HepG2 (cell line): ENCODE measurements around the gene DLX5. TPM values are rescaled to one million over a fixed set of nuclear protein-coding genes. Genes with fewer than 3 reads are reported as not detected.

Experiments
- ATAC-seq: fragments of 200-7000 bp; cut with Tn5 transposase; 3 replicates; pipeline ENCODE4 v1.9.1; 2020; ENCODE audit warnings: mild to moderate bottlenecking, moderate library complexity
- BruUV-seq: library from RNA; stranded (reverse); fragments of 400-500 nt; replicated peaks from 2 replicates; lab custom pipeline; 2021; lab: Mats Ljungman, UMichigan
- CTCF ChIA-PET: fragments of 300-600 bp; formaldehyde crosslinking; extraction: SDS; loops from one replicate; lab custom pipeline; 2021; ENCODE audit warnings: low total read pairs, inconsistent platforms, low intra/inter-chr PET ratio; lab: Yijun Ruan, JAX
- POLR2A ChIA-PET: fragments of 350-600 bp; sonication (Branson Sonifier 250); formaldehyde crosslinking; loops from one replicate; lab custom pipeline; 2020; ENCODE audit warnings: antibody characterized with exemption, inconsistent platforms; lab: Yijun Ruan, JAX
- DNase-seq: peaks from one replicate; pipeline ENCODE4 v3.0.0-alpha.2; 2015; ENCODE audit warnings: low spot score
- FAIRE-seq: peaks from 3 replicates; lab custom pipeline; 2011; peaks lifted over from hg19 to GRCh38; lab: Jason Lieb, UNC
- H2AFZ ChIP-seq: one replicate; pipeline ENCODE4 v1.6.1; 2011; ENCODE audit warnings: low read length, inconsistent platforms
- H3K27ac ChIP-seq: fragments of 300-600 bp; 3 replicates; pipeline ENCODE4 v1.8.0; 2011; ENCODE audit warnings: mixed run types, mild to moderate bottlenecking, mixed read lengths, low read length, inconsistent platforms; ENCODE audit not compliant: insufficient read depth; ENCODE audit errors: extremely low read length
- H3K27me3 ChIP-seq, 2 experiments: fragments of 200-600 bp in 1 of 2; 2 replicates in 1 of 2; 3 replicates in 1 of 2; pipeline versions ENCODE4 v1.6.0 to v1.8.0; 2011; ENCODE audit warnings: low read length in 2 of 2, mild to moderate bottlenecking in 2 of 2, moderate library complexity in 2 of 2, inconsistent platforms in 1 of 2; ENCODE audit not compliant: insufficient read depth in 2 of 2, control insufficient read depth in 1 of 2
- H3K36me3 ChIP-seq, 2 experiments: fragments of 200-600 bp in 1 of 2; replicated peaks in 1 of 2; 2 replicates in 1 of 2; 3 replicates in 1 of 2; pipeline versions ENCODE4 v1.5.1 to v1.8.0; 2011; ENCODE audit warnings: low read length in 2 of 2, inconsistent platforms in 1 of 2; ENCODE audit not compliant: insufficient read depth in 2 of 2, control insufficient read depth in 1 of 2
- H3K4me1 ChIP-seq: 2 replicates; pipeline ENCODE4 v1.5.1; 2012; ENCODE audit warnings: low read length, inconsistent platforms; ENCODE audit not compliant: insufficient read depth
- H3K4me2 ChIP-seq: 2 replicates; pipeline ENCODE4 v1.6.0; 2011; ENCODE audit warnings: low read depth, low read length, inconsistent platforms
- H3K4me3 ChIP-seq, 3 experiments: fragments of 200-600 bp in 1 of 3; sonication (generic), shearing (Covaris generic) in 1 of 3; replicated peaks in 1 of 3; 2 replicates each; pipeline ENCODE4 v1.5.1; 2011 to 2016; ENCODE audit warnings: low read length in 3 of 3, inconsistent platforms in 2 of 3, low read depth in 2 of 3, mild to moderate bottlenecking in 2 of 3, control low read depth in 1 of 3, mixed read lengths in 1 of 3; ENCODE audit not compliant: insufficient read depth in 1 of 3
- H3K79me2 ChIP-seq: one replicate; pipeline ENCODE4 v1.6.1; 2011; ENCODE audit warnings: low read length, inconsistent platforms; ENCODE audit not compliant: insufficient read depth
- H3K9ac ChIP-seq: 2 replicates; pipeline ENCODE4 v1.6.0; 2011; ENCODE audit warnings: mild to moderate bottlenecking, low read depth, low read length, inconsistent platforms; ENCODE audit not compliant: insufficient read depth
- H3K9me3 ChIP-seq: 2 replicates; pipeline ENCODE4 v1.5.1; 2012; ENCODE audit warnings: mild to moderate bottlenecking, low read length
- H4K20me1 ChIP-seq: 2 replicates; pipeline ENCODE4 v1.6.0; 2011; ENCODE audit warnings: inconsistent platforms, mild to moderate bottlenecking, low read length, moderate library complexity; ENCODE audit not compliant: insufficient read depth
- NFE2L1 ChIP-seq: sonication (generic); formaldehyde crosslinking; IDR thresholded peaks from 2 replicates; pipeline ENCODE4 v1.4.0; 2020; ENCODE audit warnings: missing genetic modification reagents, mild to moderate bottlenecking, borderline replicate concordance
- SP2 ChIP-seq: sonication (generic); formaldehyde crosslinking; IDR thresholded peaks from 2 replicates; pipeline ENCODE4 v1.5.1; 2020; ENCODE audit warnings: mild to moderate bottlenecking, missing genetic modification reagents
- TCF7L2 ChIP-seq: IDR thresholded peaks from 2 replicates; pipeline ENCODE4 v1.6.1; 2011; ENCODE audit warnings: mild to moderate bottlenecking, low read depth, low read length, moderate library complexity
- ZMYM3 ChIP-seq: sonication (generic); formaldehyde crosslinking; IDR thresholded peaks from 2 replicates; pipeline ENCODE4 v1.5.1; 2020; ENCODE audit warnings: mild to moderate bottlenecking, missing genetic modification reagents
- ZNF709 ChIP-seq: sonication (generic); formaldehyde crosslinking; IDR thresholded peaks from 2 replicates; pipeline ENCODE4 v1.5.0; 2020; ENCODE audit warnings: mild to moderate bottlenecking, missing genetic modification reagents
- WGBS: methylation state at CpG from one replicate; pipeline ENCODE4 v1.1.6; 2017; ENCODE audit warnings: low lambda C conversion rate; 5-methylcytosine and 5-hydroxymethylcytosine counted together
- in situ Hi-C: cut with HindIII; loops from 2 replicates; pipeline ENCODE4 v1.10.0; 2017; ENCODE audit warnings: low pct_unique_long_range_greater_than_20kb; ENCODE audit not compliant: extremely low pct_ligation_motif_present
- intact Hi-C: fragments of 100-400 bp; cut with micrococcal nuclease; formaldehyde crosslinking; loops from one replicate; pipeline ENCODE4 v1.10.0; 2022; ENCODE audit not compliant: unreplicated experiment
- polyA plus RNA-seq, 8 experiments: library from polyadenylated mRNA; depleted of rRNA in 3 of 8; stranded (reverse) in 7 of 8; unstranded in 1 of 8; fragments of >200 nt; fragmentation: Illumina TruSeq in 4 of 8; extraction: Trizol in 4 of 8; gene quantifications; 2 replicates each; pipeline versions ENCODE4 v1.2.1 to v1.2.3, GENCODE V29; 2011 to 2016; ENCODE audit warnings: low read depth in 4 of 8, missing spikeins in 1 of 8, mixed read lengths in 1 of 8; ENCODE audit not compliant: insufficient read depth in 1 of 8
- total RNA-seq, 5 experiments: library from RNA; depleted of rRNA; stranded (reverse); fragments of >200 nt; fragmentation: Illumina TruSeq; extraction: Trizol; gene quantifications; 2 replicates each; pipeline ENCODE4 v1.2.3, GENCODE V29; 2016; ENCODE audit warnings: low read depth in 1 of 5
- TF ChIP-seq, protein P1 (sequence below): sonication (generic); formaldehyde crosslinking; conservative IDR thresholded peaks from 2 replicates; pipeline ENCODE4 v1.4.0; 2020; ENCODE audit warnings: missing genetic modification reagents
- TF ChIP-seq, protein P2 (sequence below): sonication (generic); formaldehyde crosslinking; IDR thresholded peaks from 2 replicates; pipeline ENCODE4 v1.9.0; 2021; ENCODE audit warnings: missing genetic modification reagents, borderline replicate concordance
- TF ChIP-seq, protein P3 (sequence below): IDR thresholded peaks from 2 replicates; pipeline ENCODE4 v1.6.1; 2012; ENCODE audit warnings: low read length, improper control_type of control experiment
- TF ChIP-seq, protein P4 (sequence below): sonication (generic); formaldehyde crosslinking; IDR thresholded peaks from 2 replicates; pipeline ENCODE4 v1.4.0; 2020; ENCODE audit warnings: missing genetic modification reagents
- TF ChIP-seq, protein P5 (sequence below): IDR thresholded peaks from 2 replicates; pipeline ENCODE4 v1.6.1; 2016

DLX5 gene
- total and polyA plus RNA-seq, 2 of the 13 experiments (the other 11 are each of a cell fraction or from before 2014, with no cell fraction given) = not detected

DNA sequence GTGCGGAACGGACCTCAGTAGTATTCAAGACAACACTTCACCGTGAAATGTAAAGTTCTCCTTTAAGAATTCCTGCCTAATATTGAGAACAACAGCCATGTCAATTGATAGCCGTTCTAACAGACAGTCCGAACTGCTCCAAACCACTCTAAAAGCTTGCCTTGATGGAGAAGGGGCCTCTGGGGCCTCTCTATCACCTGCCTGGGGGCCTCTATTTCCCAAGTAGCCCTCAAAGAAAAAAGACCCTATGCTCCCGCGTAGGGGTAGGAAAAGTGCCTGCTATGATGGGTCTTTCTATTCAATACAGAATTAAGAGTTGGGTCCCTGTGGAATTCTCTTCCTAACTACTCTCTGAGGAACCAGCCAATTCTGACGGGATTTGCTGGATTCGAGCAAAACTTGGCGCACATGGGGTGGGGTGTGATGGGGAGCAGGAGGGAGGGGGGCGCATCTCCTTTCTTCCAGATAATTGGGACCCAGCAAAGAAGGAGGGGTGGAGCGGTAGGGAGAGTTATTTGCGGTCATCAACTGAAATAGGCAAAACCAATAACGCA, 27.6 kb downstream of the DLX5 start:
- H3K27ac ChIP-seq = no peak overlapping the region
- WGBS = 97% methylated on average over 14 of the region's 14 CpGs
- BruUV-seq = no TSS peak
- no peaks in the 10 kb centered on the region for H3K4me1 ChIP-seq
- ChIA-PET CTCF (no interaction called here), POLR2A (no interaction called here)
- H3K4me3 ChIP-seq = no peak overlapping the region
- in situ Hi-C loops = no loop called here
- FAIRE-seq = no peak
- H3K79me2 ChIP-seq = no peaks in the 10 kb centered on the region
- intact Hi-C loops = no loop called here
- H4K20me1 ChIP-seq = no peaks in the 10 kb centered on the region
- H2AFZ ChIP-seq = no peak overlapping the region
- no peak overlapping the region for H3K9ac ChIP-seq
- no peaks in the 10 kb centered on the region for H3K36me3 ChIP-seq
- no peaks in the 10 kb centered on the region for H3K27me3 ChIP-seq
- TF ChIP-seq, protein P1, sequence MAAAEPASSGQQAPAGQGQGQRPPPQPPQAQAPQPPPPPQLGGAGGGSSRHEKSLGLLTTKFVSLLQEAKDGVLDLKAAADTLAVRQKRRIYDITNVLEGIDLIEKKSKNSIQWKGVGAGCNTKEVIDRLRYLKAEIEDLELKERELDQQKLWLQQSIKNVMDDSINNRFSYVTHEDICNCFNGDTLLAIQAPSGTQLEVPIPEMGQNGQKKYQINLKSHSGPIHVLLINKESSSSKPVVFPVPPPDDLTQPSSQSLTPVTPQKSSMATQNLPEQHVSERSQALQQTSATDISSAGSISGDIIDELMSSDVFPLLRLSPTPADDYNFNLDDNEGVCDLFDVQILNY (CRISPR knock-in tag) = no peak
- TF ChIP-seq, protein P2, sequence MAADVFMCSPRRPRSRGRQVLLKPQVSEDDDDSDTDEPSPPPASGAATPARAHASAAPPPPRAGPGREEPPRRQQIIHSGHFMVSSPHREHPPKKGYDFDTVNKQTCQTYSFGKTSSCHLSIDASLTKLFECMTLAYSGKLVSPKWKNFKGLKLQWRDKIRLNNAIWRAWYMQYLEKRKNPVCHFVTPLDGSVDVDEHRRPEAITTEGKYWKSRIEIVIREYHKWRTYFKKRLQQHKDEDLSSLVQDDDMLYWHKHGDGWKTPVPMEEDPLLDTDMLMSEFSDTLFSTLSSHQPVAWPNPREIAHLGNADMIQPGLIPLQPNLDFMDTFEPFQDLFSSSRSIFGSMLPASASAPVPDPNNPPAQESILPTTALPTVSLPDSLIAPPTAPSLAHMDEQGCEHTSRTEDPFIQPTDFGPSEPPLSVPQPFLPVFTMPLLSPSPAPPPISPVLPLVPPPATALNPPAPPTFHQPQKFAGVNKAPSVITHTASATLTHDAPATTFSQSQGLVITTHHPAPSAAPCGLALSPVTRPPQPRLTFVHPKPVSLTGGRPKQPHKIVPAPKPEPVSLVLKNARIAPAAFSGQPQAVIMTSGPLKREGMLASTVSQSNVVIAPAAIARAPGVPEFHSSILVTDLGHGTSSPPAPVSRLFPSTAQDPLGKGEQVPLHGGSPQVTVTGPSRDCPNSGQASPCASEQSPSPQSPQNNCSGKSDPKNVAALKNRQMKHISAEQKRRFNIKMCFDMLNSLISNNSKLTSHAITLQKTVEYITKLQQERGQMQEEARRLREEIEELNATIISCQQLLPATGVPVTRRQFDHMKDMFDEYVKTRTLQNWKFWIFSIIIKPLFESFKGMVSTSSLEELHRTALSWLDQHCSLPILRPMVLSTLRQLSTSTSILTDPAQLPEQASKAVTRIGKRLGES (CRISPR knock-in tag) = no peak
- TF ChIP-seq, protein P3, sequence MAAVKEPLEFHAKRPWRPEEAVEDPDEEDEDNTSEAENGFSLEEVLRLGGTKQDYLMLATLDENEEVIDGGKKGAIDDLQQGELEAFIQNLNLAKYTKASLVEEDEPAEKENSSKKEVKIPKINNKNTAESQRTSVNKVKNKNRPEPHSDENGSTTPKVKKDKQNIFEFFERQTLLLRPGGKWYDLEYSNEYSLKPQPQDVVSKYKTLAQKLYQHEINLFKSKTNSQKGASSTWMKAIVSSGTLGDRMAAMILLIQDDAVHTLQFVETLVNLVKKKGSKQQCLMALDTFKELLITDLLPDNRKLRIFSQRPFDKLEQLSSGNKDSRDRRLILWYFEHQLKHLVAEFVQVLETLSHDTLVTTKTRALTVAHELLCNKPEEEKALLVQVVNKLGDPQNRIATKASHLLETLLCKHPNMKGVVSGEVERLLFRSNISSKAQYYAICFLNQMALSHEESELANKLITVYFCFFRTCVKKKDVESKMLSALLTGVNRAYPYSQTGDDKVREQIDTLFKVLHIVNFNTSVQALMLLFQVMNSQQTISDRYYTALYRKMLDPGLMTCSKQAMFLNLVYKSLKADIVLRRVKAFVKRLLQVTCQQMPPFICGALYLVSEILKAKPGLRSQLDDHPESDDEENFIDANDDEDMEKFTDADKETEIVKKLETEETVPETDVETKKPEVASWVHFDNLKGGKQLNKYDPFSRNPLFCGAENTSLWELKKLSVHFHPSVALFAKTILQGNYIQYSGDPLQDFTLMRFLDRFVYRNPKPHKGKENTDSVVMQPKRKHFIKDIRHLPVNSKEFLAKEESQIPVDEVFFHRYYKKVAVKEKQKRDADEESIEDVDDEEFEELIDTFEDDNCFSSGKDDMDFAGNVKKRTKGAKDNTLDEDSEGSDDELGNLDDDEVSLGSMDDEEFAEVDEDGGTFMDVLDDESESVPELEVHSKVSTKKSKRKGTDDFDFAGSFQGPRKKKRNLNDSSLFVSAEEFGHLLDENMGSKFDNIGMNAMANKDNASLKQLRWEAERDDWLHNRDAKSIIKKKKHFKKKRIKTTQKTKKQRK = no peak
- TF ChIP-seq, protein P4, sequence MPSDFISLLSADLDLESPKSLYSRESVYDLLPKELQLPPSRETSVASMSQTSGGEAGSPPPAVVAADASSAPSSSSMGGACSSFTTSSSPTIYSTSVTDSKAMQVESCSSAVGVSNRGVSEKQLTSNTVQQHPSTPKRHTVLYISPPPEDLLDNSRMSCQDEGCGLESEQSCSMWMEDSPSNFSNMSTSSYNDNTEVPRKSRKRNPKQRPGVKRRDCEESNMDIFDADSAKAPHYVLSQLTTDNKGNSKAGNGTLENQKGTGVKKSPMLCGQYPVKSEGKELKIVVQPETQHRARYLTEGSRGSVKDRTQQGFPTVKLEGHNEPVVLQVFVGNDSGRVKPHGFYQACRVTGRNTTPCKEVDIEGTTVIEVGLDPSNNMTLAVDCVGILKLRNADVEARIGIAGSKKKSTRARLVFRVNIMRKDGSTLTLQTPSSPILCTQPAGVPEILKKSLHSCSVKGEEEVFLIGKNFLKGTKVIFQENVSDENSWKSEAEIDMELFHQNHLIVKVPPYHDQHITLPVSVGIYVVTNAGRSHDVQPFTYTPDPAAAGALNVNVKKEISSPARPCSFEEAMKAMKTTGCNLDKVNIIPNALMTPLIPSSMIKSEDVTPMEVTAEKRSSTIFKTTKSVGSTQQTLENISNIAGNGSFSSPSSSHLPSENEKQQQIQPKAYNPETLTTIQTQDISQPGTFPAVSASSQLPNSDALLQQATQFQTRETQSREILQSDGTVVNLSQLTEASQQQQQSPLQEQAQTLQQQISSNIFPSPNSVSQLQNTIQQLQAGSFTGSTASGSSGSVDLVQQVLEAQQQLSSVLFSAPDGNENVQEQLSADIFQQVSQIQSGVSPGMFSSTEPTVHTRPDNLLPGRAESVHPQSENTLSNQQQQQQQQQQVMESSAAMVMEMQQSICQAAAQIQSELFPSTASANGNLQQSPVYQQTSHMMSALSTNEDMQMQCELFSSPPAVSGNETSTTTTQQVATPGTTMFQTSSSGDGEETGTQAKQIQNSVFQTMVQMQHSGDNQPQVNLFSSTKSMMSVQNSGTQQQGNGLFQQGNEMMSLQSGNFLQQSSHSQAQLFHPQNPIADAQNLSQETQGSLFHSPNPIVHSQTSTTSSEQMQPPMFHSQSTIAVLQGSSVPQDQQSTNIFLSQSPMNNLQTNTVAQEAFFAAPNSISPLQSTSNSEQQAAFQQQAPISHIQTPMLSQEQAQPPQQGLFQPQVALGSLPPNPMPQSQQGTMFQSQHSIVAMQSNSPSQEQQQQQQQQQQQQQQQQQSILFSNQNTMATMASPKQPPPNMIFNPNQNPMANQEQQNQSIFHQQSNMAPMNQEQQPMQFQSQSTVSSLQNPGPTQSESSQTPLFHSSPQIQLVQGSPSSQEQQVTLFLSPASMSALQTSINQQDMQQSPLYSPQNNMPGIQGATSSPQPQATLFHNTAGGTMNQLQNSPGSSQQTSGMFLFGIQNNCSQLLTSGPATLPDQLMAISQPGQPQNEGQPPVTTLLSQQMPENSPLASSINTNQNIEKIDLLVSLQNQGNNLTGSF (CRISPR knock-in tag) = no peak
- TF ChIP-seq SP2 (CRISPR knock-in tag) (no peak), ZNF709 (CRISPR knock-in tag) (no peak), ZMYM3 (CRISPR knock-in tag) (no peak), NFE2L1 (CRISPR knock-in tag) (no peak), TCF7L2 (no peak)
- TF ChIP-seq, protein P5, sequence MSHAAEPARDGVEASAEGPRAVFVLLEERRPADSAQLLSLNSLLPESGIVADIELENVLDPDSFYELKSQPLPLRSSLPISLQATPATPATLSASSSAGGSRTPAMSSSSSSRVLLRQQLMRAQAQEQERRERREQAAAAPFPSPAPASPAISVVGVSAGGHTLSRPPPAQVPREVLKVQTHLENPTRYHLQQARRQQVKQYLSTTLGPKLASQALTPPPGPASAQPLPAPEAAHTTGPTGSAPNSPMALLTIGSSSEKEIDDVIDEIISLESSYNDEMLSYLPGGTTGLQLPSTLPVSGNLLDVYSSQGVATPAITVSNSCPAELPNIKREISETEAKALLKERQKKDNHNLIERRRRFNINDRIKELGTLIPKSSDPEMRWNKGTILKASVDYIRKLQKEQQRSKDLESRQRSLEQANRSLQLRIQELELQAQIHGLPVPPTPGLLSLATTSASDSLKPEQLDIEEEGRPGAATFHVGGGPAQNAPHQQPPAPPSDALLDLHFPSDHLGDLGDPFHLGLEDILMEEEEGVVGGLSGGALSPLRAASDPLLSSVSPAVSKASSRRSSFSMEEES (CRISPR knock-in tag) = no peak
- DNase-seq = no peak
- no peaks in the 10 kb centered on the region for H3K9me3 ChIP-seq
- ATAC-seq = no peak
- H3K4me2 ChIP-seq = no peak overlapping the region
